H1 (cell line): ENCODE results near the gene STK32A. TPM values are rescaled to one million over a fixed set of nuclear protein-coding genes. Genes with fewer than 3 reads are reported as not detected.

ENCODE experiments used
- EGR1 ChIP-seq: IDR thresholded peaks from 2 replicates; pipeline ENCODE4 v1.6.1; 2011; ENCODE audit warnings: low read depth, low read length, borderline replicate concordance
- POU5F1 ChIP-seq: IDR thresholded peaks from 2 replicates; pipeline ENCODE4 v1.6.1; 2011; ENCODE audit warnings: low read depth, mild to moderate bottlenecking, low read length, moderate library complexity
- polyA plus RNA-seq, 7 experiments: library from polyadenylated mRNA; depleted of rRNA in 3 of 7; stranded (reverse) in 5 of 7; unstranded in 2 of 7; fragments of >200 nt in 5 of 7; fragments of 200-250 nt in 2 of 7; gene quantifications; 1 replicate in 5 of 7; 2 replicates in 1 of 7; 4 replicates in 1 of 7; pipeline versions ENCODE4 v1.2.1 to v1.2.3, GENCODE V29; 2011 to 2013; ENCODE audit warnings: missing spikeins in 2 of 7, mixed read lengths in 2 of 7
- total RNA-seq: library from RNA; stranded (reverse); fragmentation: NEBNext Ultra II Directional; extraction: Animal tissue kit (Norgen Biotek cat#: 25700); gene quantifications from 2 replicates; pipeline ENCODE4 v1.2.1, GENCODE V29; 2021
- TF ChIP-seq, protein P1 (sequence below), 3 experiments: IDR thresholded peaks; 1 replicate in 2 of 3; 2 replicates in 1 of 3; pipeline versions ENCODE4 v1.5.1 to v1.6.1; 2011; ENCODE audit warnings: low read length in 3 of 3, mild to moderate bottlenecking in 3 of 3, inconsistent platforms in 2 of 3, low read depth in 1 of 3, moderate library complexity in 1 of 3; ENCODE audit not compliant: insufficient read depth in 1 of 3; ENCODE audit errors: control extremely low read depth in 1 of 3

STK32A gene
- total and polyA plus RNA-seq, 2 of the 8 experiments (the other 6 are each of a cell fraction or from before 2014, with no cell fraction given): 1.3 to 2.5 TPM

DNA sequence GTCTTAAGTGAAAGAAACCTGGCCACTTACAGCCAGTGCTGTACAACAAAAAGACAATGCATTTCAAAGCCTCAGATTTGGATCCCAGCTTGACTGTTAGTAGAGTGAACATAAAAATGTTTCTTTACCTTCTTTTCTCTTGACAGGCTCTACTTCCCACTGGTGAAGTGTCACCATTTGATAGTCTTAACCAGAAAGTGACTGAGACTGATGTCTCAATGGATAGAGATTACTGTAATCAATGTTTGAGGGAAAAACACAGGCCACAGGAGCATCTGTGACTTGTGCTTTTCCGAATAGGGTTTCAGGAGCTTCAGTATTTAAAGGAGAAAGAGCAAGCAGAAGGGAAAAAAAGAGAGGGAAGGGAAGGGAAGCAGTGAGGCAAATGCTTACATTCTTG lies 41.7 kb upstream of the STK32A start (continued):
- TF ChIP-seq, protein P1, sequence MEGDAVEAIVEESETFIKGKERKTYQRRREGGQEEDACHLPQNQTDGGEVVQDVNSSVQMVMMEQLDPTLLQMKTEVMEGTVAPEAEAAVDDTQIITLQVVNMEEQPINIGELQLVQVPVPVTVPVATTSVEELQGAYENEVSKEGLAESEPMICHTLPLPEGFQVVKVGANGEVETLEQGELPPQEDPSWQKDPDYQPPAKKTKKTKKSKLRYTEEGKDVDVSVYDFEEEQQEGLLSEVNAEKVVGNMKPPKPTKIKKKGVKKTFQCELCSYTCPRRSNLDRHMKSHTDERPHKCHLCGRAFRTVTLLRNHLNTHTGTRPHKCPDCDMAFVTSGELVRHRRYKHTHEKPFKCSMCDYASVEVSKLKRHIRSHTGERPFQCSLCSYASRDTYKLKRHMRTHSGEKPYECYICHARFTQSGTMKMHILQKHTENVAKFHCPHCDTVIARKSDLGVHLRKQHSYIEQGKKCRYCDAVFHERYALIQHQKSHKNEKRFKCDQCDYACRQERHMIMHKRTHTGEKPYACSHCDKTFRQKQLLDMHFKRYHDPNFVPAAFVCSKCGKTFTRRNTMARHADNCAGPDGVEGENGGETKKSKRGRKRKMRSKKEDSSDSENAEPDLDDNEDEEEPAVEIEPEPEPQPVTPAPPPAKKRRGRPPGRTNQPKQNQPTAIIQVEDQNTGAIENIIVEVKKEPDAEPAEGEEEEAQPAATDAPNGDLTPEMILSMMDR (IDR thresholded peaks at IDR 0.05; ENCODE audit: control extremely low read depth in 1 of 3, insufficient read depth in 1 of 3, low read depth in 1 of 3, low read length in 3 of 3): no peak
- TF ChIP-seq EGR1 (no peak), POU5F1 (no peak)
- TF ChIP-seq, all 59 proteins: peak for 0
